ENCODE measurements around the gene CYP2J2.
A peak's percentile ranks its signal among the peaks of the same experiment; 100 is the strongest.

CYP2J2 gene

DNA sequence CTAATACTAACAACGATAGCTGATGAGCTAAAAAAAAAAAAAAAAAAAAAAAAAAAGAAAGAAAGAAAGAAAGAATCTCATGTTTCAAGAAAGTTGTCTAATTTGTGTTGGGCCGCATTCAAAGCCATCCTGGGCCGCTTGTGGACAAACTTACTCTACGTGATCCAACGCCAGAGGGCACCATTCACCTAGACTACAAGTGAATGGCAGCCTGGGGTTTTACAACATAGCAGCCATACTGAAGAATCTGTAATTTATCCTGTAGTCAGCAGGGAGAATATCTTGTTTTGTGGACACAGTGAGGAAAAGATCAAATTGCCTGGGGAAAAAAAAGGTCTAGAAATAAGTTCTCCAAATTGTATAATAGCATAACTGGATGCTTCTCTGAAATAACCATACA lies 47.0 kb downstream of the CYP2J2 start:
- H3K27ac ChIP-seq: no peak overlapping the region
- ChIA-PET POLR2A (ENCODE audit: low non-redundant PET) (no interaction called here), CTCF (interaction anchor here (0.6 to 6.4 kb wide), 7 partner anchors 12 to 1323 kb away, joined by 3 to 64 read pairs (median 5); no protein-coding TSS in a partner anchor)
- TF ChIP-seq, protein P1, sequence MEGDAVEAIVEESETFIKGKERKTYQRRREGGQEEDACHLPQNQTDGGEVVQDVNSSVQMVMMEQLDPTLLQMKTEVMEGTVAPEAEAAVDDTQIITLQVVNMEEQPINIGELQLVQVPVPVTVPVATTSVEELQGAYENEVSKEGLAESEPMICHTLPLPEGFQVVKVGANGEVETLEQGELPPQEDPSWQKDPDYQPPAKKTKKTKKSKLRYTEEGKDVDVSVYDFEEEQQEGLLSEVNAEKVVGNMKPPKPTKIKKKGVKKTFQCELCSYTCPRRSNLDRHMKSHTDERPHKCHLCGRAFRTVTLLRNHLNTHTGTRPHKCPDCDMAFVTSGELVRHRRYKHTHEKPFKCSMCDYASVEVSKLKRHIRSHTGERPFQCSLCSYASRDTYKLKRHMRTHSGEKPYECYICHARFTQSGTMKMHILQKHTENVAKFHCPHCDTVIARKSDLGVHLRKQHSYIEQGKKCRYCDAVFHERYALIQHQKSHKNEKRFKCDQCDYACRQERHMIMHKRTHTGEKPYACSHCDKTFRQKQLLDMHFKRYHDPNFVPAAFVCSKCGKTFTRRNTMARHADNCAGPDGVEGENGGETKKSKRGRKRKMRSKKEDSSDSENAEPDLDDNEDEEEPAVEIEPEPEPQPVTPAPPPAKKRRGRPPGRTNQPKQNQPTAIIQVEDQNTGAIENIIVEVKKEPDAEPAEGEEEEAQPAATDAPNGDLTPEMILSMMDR (conservative IDR thresholded peaks at IDR 0.05; ENCODE audit: low read depth): peak; percentile 33
- peak; percentile 59 for DNase-seq (ENCODE audit: low spot score)

DNA sequence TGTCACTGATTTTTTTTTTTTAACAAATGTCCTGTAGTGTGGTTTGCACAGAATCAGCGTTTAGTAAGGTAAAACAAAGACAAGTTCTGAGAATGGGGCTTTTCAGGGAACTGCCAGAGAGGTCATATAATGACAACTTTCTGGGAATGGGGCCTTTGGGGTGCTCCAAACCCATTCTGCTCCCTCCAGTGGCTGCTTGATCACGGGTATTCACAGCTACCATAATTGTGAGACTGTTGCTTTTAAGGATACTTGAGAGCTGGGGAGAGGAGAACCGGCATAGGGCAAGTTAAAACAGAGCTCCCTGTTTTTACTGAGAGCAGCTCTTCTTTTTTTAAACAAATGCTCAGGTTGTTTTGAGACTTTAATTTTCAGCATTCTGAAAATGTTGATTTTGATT lies 48.2 kb downstream of the CYP2J2 start:
- ChIA-PET POLR2A (ENCODE audit: low non-redundant PET) (no interaction called here), CTCF (interaction anchor here (1.2 to 6.4 kb wide), 3 partner anchors 20 to 93 kb away, joined by 4 to 64 read pairs (median 5); no protein-coding TSS in a partner anchor)
- DNase-seq (ENCODE audit: low spot score): no peak
- TF ChIP-seq, protein P1 (conservative IDR thresholded peaks at IDR 0.05; ENCODE audit: low read depth): no peak
- no peak overlapping the region for H3K27ac ChIP-seq

DNA sequence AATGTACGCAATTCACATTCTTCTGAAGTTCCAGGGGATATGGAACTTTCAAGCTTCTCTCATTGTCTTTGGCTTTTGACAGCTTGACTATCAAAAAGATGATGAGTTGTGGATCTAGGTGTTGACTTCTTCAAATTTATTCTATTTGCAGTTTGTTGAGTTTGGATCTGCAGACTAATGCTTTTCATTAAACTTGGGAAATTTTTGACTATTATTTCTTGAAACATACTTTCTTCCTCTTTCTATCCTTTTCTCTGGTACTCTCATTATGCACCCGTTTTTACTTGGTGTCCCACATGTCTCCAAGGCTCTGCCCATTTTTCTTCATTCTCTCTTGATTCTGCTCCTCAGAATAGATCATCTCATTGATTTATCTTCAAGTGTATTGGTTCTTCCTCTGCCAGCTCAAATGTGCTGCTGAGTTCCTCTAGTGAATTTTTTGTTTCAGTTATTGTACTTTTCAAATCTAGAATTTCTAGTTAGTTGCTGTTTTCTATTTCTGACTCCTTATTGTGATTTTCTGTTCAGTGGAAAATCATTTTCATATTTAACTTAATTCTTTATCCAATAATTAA lies 49.4 kb downstream of the CYP2J2 start:
- TF ChIP-seq, protein P1 (conservative IDR thresholded peaks at IDR 0.05; ENCODE audit: low read depth): no peak
- ChIA-PET POLR2A (ENCODE audit: low non-redundant PET) (no interaction called here), CTCF (interaction anchor here (6.4 kb wide), 1 partner anchor 69 kb away, joined by 64 read pairs; no protein-coding TSS in a partner anchor)
- DNase-seq (ENCODE audit: low spot score): no peak
- no peak overlapping the region for H3K27ac ChIP-seq

DNA sequence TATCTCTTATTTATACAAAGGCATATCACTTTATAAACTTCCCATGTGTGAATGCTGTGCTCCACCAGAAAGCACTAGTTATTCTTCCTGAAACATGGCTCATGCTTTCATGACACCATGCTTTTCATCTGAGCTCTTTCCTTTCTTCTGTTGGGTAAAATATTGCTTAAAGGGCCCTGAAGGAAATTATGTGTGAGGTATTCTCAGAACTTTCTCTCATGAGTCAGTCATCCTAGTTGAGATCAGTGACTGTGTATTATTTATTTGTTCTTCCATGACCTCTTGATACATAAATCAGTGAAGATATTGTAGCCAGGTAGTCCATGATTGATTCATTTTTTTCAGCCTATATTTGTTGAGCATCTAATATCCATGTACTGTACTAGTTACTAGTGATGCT lies 54.8 kb downstream of the CYP2J2 start:
- ChIA-PET CTCF (no interaction called here), POLR2A (ENCODE audit: low non-redundant PET) (no interaction called here)

DNA sequence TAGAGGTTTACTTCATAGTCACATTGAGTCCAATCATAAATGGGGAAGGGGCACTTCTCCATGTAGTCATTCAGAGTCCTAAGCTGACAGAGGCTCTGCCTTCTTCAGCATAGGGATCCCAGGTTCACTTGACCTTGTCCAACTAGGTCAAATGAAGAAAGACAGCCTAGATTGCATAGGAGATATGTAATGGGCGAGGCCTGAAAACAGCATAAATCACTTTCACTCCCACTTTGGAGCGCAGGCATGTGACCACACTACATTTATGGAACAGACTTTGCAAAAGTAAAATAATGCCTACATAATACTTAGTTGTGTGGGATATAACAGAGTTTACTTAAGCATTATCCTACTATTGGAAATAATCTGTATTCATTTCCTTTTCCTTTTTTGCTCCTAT lies 60.1 kb downstream of the CYP2J2 start:
- ChIA-PET CTCF (no interaction called here), POLR2A (ENCODE audit: low non-redundant PET) (no interaction called here)
- DNase-seq (ENCODE audit: low spot score): no peak
- TF ChIP-seq, protein P1 (conservative IDR thresholded peaks at IDR 0.05; ENCODE audit: low read depth): no peak
- no peak overlapping the region for H3K27ac ChIP-seq

More for the DNA sequence above, 54.8 kb downstream of the CYP2J2 start:
- H3K27ac ChIP-seq: no peak overlapping the region
- no peak for DNase-seq (ENCODE audit: low spot score)
- TF ChIP-seq, protein P1 (conservative IDR thresholded peaks at IDR 0.05; ENCODE audit: low read depth): no peak

DNA sequence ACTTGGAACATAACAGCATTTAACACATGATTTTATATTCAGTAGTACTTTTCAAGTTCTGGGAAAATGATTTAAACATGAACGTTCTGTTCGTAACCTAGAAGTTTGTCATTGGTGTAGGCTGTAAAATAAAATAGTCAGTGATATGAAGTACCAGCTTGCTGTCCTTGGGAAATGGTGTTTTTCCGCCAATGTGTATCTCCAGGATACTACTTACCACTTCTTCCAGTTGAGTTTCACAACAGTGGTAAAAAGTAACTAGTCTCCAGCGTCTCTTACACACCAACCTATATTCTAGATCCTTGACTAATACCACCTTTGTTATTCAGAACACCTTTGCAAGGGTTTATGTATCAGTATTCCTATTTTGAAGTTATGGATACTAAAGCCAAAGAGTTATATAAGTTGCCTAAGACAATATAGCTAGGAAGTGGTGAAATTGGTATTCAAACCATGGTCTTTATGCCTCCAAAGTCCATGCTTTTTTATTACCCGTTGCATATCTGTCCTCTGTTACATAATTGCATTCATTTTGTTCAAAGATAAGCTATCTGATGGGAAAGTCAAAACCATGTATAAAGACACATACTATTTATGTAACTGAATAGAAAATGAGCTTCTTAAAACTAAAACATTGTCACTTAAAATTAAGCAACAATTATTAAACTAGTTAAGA lies 68.8 kb downstream of the CYP2J2 start:
- CTCF ChIA-PET: interaction anchor here (0.8 kb wide), 1 partner anchor 89 kb away, joined by 3 read pairs; no protein-coding TSS in a partner anchor
- POLR2A ChIA-PET (ENCODE audit: low non-redundant PET): no interaction called here
- H3K27ac ChIP-seq: no peak overlapping the region
- TF ChIP-seq, protein P1 (conservative IDR thresholded peaks at IDR 0.05; ENCODE audit: low read depth): no peak
- DNase-seq (ENCODE audit: low spot score): no peak
